SW 1271 (cell line): Measurements from ENCODE around the gene TNPO1.

Experiments used
- DNase-seq, 2 experiments: peaks; one replicate each; lab custom pipeline; 2025; lab: John Stamatoyannopoulos, UW

The TNPO1 gene

GRCh38 chr5:72818866-72819534 is 2.5 kb downstream of the TNPO1 start:
- peak; percentile 18 to 64 for DNase-seq

DNA sequence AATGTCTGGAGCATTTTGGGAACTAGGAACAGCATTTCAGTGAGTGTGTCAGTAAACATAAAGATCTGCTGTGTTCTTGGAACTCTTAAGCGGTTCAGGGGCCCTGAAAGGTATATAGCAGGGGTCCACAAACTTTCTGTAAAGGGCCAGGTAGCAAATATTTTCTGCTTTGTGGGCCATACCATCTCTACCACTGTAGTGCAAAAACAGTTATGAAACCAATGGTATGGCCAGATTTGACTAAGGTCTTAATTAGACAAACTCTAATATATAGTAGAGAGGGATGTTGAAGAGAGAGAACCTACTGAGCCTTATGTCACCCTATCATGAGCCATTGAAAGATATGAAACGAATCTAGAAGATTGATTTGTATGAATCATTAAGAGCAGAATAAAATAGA is 5.3 kb downstream of the TNPO1 start:
- no peak for DNase-seq

GRCh38 chr5:72822944-72823343 is 6.5 kb downstream of the TNPO1 start:
- DNase-seq: no peak

GRCh38 chr5:72829707-72830106 is 13.2 kb downstream of the TNPO1 start:
- DNase-seq: no peak

- DNase-seq: no peak
These were observed 13.9 kb downstream of the TNPO1 start for GRCh38 chr5:72830362-72830761.

- DNase-seq: no peak
These were observed 15.2 kb downstream of the TNPO1 start for GRCh38 chr5:72831685-72832084.

- DNase-seq: no peak
These were observed 18.5 kb downstream of the TNPO1 start for GRCh38 chr5:72834924-72835323.

DNA sequence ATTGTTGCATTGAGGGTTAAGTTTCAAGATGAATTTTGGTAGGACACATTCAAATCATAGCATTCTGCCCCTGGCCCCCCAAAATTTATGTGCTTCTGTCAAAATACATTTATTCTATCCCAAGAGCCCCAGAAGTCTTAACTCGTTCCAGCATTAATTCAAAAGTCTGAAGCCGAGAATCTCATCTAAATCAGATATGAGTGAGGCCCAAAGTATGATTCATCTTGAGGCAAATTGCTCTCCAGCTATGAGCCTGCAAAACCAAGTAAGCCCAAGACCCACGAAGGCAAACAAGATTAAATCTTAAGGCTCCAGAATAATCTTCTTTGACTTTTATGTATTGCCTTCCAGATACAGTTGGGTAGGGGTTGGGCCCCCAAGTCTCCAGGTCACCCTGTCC is 19.2 kb downstream of the TNPO1 start:
- DNase-seq: no peak

DNA sequence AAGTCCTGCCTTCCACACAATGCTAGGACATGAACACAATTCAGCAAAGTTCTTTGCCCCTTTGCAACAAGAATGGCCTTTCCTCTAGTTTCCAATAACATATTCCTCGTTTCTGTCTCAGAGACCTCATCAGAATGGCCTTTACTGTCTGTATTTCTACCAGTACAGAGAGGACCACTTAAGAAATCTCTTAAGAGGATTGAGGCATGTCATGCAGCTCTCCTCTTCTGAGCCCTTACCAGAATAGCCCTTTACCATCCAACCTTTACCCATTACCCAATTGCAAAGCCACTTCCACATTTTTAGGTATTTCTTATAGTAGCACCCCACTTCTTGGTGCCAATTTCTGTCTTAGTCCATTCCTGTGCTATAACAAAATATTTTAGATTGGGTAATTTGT is 20.3 kb downstream of the TNPO1 start:
- no peak for DNase-seq

DNA sequence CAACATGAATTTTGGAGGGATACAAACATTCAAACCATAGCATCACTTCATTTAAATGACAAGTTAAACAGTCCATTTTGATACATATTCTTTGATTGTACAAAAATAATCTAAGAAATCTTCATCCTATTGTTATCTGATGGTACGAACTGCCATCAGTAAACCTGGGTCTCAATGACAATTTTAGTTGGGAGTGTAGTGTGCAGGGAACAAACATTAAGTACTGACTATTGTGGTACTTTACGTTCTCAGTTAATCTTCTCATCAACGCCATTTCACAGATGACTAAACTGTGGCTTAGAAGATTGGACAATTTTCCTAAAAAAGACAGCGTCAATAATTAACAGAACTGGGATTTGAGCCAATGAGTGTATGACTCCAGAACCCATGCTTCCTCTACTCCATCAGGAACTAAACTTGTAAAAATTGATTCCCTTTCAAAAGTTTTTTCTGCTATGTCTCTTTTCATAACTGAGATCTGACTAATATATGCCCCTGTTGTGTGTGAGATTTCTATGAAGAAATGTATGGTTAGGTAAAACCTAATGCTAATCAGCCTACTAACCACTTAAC is 21.1 kb downstream of the TNPO1 start:
- no peak for DNase-seq

- DNase-seq: no peak
These were observed 23.6 kb downstream of the TNPO1 start for GRCh38 chr5:72840041-72840440.

- DNase-seq: no peak
These were observed 25.5 kb downstream of the TNPO1 start for GRCh38 chr5:72841756-72842535.

- DNase-seq: peak; percentile 30 to 53
These were observed 26.4 kb downstream of the TNPO1 start for GRCh38 chr5:72842816-72843215.

- no peak for DNase-seq
These were observed 27.8 kb downstream of the TNPO1 start for GRCh38 chr5:72844218-72844603.

- DNase-seq: no peak
These were observed 29.4 kb downstream of the TNPO1 start for GRCh38 chr5:72845889-72846288.

DNA sequence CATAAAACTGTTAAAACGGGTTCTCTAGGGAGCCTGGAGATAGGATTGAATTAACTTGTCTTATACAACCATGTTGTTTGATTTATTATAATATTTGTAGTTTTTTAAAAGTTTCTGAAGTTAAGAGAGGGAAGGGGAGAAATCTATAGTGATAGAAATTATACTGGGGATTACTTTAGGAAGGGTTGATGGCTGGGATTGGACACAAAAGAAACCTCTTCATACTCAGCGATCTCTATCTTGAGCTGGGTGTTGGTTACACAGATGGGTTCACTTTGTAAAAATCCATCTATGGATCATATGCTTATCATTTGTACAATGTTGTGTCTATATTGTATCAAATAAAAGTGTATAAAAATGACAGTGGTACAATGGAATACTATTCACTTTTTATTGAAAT is 30.0 kb downstream of the TNPO1 start:
- DNase-seq: no peak

GRCh38 chr5:72847439-72847838 is 31.0 kb downstream of the TNPO1 start:
- no peak for DNase-seq

DNA sequence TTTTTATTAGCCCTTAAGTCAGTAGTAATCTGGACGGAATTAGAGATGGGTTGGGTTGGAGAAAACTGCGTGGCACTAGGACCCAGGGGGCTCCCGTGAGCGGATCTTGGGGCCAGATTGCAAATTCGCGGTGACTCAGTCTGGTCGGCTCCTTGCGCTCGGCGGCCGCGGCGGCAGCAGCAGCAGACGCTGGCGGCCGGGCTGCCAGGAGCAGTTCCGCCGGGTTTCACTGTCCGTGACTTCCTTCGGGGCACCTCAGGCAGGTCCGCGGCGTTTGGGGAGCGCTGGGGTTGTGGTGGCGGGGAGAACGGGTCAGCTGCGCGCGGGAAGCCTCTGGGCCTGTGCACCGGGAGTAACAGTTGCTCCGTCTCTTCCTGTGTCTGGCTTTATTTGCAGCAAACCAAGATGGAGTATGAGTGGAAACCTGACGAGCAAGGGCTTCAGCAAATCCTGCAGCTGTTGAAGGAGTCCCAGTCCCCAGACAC is 31.6 kb downstream of the TNPO1 start:
- peak; percentile 83 to 91 for DNase-seq

DNA sequence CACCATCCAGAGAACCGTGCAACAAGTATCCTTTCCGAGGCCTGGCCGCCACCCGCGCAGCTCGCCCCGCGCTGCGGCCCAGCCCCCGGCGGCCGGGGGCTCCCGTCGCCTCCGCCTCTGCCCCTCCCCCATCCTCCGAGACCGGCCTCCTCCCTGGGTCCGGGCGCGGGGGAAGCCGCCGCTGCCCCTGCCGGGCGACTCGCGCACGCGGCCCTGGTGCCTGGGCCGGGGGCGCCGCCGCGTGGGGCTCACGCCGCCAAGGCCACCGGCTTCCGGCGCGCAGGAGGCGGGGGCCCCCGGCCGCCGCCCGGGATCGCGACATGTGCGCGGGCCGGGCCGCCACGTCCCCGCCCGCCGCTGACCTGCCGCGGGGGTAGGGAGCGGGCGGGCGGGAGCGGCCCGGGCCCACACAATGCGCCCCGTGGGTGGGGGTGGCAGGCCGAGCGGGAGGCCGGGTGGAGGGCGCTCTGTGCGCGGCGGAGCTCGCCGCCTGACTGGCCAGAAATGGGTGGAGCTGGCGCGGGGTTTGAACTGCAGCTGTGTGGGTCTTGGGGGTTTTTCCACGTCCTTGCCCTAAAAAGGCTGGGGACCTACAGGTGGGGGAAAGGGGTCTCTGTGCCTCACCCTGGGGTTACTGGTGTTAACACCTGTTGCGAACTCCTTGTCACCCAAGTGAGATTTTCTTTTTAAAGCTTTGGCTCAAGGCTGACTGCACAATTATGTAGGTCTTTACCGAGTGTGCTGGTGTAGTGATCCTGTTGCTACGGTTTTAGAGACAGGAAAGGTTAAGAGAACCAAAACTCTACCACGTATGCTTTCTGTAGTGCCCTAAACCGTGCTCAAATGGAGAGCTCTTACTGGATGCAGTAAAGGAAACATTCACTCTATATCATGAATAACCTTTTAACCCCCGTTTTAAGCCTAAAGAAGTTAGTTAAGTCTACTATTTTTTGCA is 32.3 kb downstream of the TNPO1 start:
- peak in 1 of 2 experiments; percentile 68 for DNase-seq

- peak in 1 of 2 experiments; percentile 38 for DNase-seq
These were observed 33.1 kb downstream of the TNPO1 start for GRCh38 chr5:72849546-72849945.

GRCh38 chr5:72850113-72850512 is 33.7 kb downstream of the TNPO1 start:
- DNase-seq: no peak

DNA sequence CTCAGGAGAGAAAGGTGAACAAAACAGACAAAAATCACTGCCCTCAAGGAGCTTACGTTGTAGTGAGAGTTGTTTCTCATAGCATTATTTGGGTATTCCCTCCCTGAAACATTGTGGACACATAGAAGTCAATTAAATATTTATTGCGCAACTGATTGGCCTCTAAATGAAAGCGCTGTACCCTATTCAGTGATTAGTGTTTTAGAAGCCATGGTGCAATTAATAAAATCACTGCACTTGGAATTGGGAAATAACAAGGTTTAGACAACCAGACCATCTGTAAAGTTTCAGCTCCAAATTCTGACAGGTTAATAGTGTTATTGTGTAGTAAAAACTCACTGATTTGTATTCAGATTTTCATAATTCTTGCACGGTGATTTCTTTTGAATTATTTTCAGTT is 35.9 kb downstream of the TNPO1 start:
- no peak for DNase-seq
